LNCaP clone FGC (cell line): ENCODE measurements around the gene AMIGO2.
"Not testable (repeated sequence)": the region's sequence is repeated elsewhere in the genome, so short reads cannot be mapped to it uniquely, and the experiment has no call there.

Experiments used
- DNase-seq: peaks from one replicate; pipeline ENCODE4 v3.0.0-alpha.2; 2011; ENCODE audit warnings: low read depth
- H3K4me3 ChIP-seq: 2 replicates; pipeline ENCODE4 v1.5.1; 2011; ENCODE audit warnings: mild to moderate bottlenecking, low read depth, low read length, control low read depth
- CTCF ChIP-seq: IDR thresholded peaks from 2 replicates; pipeline ENCODE4 v1.5.1; 2012; ENCODE audit warnings: mild to moderate bottlenecking; ENCODE audit not compliant: control insufficient read depth, insufficient read depth; ENCODE audit errors: extremely low read depth

Gene AMIGO2

GRCh38 chr12:47120736-47121135 lies 41.0 kb upstream of the AMIGO2 start:
- no peak for DNase-seq
- no peak for TF ChIP-seq CTCF
- H3K4me3 ChIP-seq: no peak overlapping the region

- not testable (repeated sequence) for DNase-seq, H3K4me3 ChIP-seq
These were observed 37.5 kb upstream of the AMIGO2 start for GRCh38 chr12:47117305-47117704.

- DNase-seq: no peak
- no peak for TF ChIP-seq CTCF
These were observed 34.7 kb upstream of the AMIGO2 start for GRCh38 chr12:47114481-47114892.

GRCh38 chr12:47112679-47113078 lies 32.9 kb upstream of the AMIGO2 start:
- no peak overlapping the region for H3K4me3 ChIP-seq
- TF ChIP-seq CTCF: no peak
- no peak for DNase-seq

More at GRCh38 chr12:47114481-47114892, 34.7 kb upstream of the AMIGO2 start:
- H3K4me3 ChIP-seq: no peak overlapping the region

- no peak for TF ChIP-seq CTCF
- no peak overlapping the region for H3K4me3 ChIP-seq
- DNase-seq: no peak
These were observed 32.1 kb upstream of the AMIGO2 start for GRCh38 chr12:47111854-47112253.

- H3K4me3 ChIP-seq: no peak overlapping the region
- no peak for DNase-seq
- TF ChIP-seq CTCF: no peak
These were observed 31.6 kb upstream of the AMIGO2 start for GRCh38 chr12:47111392-47111778.

- TF ChIP-seq CTCF: no peak
- H3K4me3 ChIP-seq: no peak overlapping the region
- no peak for DNase-seq
These were observed 31.1 kb upstream of the AMIGO2 start for GRCh38 chr12:47110718-47111391.
